ENCODE results near the gene ZNF423.
A peak's percentile ranks its signal among the peaks of the same experiment; 100 is the strongest.

The ZNF423 gene

DNA sequence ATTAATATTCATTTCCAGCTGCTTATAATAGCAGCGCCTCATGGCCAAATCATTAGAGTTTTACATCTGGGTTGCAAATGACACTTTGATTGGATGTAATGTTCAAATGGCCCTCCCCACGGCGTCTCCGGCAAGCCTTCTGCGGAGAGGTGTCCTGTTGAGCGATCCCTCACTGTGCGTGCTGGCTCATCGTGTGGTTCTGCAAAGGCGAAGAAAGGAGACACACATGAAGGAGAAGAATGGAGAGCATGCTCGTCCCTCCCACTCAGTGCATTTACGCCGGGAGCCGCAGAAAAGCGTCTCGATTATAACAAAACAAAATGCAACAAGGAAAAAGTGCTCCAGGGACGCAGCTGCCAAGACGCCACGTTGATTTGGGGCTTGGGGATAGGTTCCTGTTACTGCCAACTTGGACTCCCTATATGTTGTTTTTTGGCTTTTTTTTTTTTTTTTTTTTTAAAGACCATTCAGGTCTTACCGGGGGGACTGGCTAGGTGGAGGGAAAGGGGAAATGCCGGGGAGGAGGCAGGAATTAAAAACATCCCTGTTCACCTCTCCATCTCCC, 364.7 kb downstream of the ZNF423 start:
- no peak for DNase-seq (ENCODE audit: low spot score)

DNA sequence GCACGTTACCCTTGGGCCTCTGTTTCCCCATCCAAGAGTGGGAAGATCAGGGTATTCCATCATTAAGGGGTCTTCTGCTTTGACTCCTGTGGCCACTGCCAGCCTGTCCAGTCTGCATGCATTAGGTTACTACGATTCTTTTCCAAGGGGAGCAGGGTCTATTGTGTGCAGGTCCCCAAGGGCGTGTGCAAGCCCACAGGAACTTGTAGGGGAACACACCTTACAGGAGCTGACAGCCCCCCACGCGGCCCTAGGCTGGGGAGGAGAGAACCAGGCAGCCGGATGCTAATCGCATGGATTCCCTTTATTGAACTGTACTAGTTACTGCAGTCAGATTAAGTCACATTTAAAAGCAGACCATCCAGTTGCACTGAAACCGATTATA, 365.6 kb downstream of the ZNF423 start:
- no peak for DNase-seq (ENCODE audit: low spot score)

GRCh38 chr16:49489686-49490320, 366.1 kb downstream of the ZNF423 start:
- no peak for DNase-seq (ENCODE audit: low spot score)

DNA sequence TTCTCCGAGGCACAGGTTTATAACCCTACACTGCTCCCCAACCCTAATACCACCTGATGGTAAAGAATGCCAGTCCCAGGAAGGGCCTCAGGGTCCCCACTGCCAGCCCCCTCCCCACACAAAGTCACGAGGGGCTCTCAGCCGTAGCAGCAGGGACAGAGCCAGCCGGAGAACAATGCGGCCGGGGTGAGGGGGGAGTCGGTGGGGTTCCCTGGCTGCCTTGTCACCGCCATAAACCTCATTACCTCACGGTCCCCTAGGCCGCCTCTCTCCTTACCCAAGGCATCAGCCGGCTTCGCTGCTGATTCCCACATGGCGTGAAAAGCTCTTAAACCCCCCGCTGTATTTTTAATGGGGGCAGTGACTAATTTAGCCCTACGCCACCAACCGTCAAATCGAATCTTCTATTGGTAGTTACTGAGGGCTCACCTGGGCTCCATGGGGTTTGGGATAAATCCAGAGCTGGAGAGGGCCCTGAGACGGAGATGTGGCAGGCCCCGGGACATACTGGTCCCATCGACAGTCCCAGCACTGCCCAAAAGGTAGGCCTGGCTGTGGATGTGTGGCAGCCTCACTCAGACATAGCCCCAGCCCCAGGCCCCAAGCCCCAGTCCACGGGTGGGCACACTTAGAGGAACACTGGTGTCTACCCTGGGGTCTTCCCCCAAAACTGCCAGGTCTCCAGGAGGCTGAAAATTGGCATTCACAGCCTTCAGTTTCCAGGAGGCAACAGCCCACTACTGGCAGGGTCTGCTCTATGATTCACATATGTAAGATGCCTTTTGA, 367.0 kb downstream of the ZNF423 start:
- no peak for DNase-seq (ENCODE audit: low spot score)

- no peak for DNase-seq (ENCODE audit: low spot score)
These were observed 367.6 kb downstream of the ZNF423 start for GRCh38 chr16:49488336-49488735.

GRCh38 chr16:49487746-49488145, 368.2 kb downstream of the ZNF423 start:
- DNase-seq (ENCODE audit: low spot score), result no peak

- no peak for DNase-seq (ENCODE audit: low spot score)
These were observed 369.5 kb downstream of the ZNF423 start for GRCh38 chr16:49486400-49486799.

DNA sequence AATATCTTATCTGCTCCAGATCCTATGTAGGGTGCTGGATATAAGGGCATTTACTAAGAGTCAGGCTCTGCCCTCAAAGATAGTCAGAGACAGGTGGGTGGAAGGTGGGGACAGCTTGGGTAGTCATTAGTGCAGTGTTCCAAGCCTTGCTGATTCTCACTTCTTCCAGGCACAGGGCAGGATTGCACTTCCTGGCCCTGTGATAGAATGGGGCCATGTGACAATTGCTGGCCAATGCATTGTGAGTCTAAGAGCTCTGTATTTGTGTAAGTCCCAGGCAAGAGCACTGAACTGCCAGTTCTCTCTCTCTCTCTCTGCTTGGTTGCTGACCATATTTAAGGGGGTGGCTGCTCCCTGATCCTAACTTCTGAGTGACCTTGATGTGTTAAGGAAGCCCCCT, 370.2 kb downstream of the ZNF423 start:
- no peak for DNase-seq (ENCODE audit: low spot score)

GRCh38 chr16:49484936-49485335, 371.0 kb downstream of the ZNF423 start:
- DNase-seq (ENCODE audit: low spot score), result no peak

GRCh38 chr16:49484451-49484849, 371.5 kb downstream of the ZNF423 start:
- DNase-seq (ENCODE audit: low spot score), result peak; percentile 67

- DNase-seq (ENCODE audit: low spot score), result no peak
These were observed 372.1 kb downstream of the ZNF423 start for GRCh38 chr16:49483651-49484450.

DNA sequence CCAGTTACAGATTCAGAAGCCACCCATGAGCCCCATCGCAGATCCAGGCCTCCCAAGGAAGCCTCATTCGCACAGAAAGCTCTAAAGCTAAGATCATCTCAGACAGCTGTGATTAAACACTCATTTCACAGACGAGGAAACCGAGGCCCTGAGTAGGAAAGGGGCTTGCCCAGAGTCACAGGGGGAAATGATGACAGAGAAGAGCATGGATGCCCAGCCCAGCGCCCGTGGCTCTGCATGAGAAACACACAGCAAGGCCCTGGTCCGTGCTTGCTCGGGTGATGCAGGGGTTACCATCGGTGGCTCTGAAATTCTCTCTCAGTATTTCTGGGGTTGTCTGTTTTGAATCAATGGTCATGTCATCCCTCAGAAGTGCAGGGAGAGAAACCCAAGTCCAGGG, 372.7 kb downstream of the ZNF423 start:
- DNase-seq (ENCODE audit: low spot score), result no peak

- no peak for DNase-seq (ENCODE audit: low spot score)
These were observed 373.2 kb downstream of the ZNF423 start for GRCh38 chr16:49482690-49483089.

- DNase-seq (ENCODE audit: low spot score), result no peak
These were observed 377.3 kb downstream of the ZNF423 start for GRCh38 chr16:49478616-49479015.

- DNase-seq (ENCODE audit: low spot score), result no peak
These were observed 377.8 kb downstream of the ZNF423 start for GRCh38 chr16:49478107-49478506.

DNA sequence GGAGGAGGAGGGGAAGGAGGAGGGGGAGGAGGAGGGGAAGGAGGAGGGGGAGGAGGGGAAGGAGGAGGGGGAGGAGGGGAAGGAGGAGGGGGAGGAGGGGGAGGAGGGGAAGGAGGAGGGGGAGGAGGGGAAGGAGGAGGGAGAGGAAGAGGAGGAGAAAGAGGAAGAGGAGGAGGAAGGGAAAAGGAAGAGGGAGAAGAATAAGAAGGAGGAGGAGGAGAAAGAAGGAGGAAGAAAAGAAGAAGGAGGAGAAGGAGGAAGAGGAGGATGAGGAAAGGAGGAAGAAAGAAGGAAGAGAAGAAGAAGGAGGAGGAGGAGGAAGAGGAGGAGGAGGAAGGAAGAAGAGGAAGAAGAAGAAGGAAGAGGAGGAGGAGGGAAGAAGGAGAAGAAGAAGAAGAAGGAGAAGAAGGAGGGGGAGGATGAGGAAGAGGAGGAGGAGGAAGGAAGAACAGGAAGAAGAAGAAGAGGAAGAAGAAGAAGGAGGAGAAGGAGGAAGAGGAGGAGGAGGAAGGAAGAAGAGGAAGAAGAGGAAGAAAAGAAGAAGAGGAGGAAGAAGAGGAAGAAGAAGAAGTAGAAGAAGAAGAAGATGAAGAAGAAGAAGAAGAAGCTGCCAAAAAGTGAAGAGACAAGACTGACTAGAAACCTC, 378.5 kb downstream of the ZNF423 start:
- DNase-seq (ENCODE audit: low spot score), result no peak

DNA sequence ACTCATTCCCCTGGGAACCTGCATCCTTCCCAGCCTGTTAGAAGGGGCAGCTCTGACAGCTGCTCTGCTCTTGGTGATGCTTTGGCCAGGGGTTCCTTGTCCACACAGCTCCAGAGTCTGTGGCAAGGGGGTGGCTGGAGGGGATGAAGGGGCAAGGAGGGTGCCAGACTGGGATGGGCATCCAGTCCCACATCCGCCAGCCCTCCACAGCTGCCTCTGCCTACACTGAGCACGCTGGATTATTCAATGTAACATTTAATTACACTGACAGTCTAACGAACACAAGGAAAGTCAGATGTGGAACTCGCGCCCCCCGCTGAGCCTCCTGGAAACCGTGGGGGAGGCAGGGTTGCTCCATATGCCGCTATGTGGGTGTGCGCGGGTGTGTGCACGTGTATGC, 381.2 kb downstream of the ZNF423 start:
- no peak for DNase-seq (ENCODE audit: low spot score)

DNA sequence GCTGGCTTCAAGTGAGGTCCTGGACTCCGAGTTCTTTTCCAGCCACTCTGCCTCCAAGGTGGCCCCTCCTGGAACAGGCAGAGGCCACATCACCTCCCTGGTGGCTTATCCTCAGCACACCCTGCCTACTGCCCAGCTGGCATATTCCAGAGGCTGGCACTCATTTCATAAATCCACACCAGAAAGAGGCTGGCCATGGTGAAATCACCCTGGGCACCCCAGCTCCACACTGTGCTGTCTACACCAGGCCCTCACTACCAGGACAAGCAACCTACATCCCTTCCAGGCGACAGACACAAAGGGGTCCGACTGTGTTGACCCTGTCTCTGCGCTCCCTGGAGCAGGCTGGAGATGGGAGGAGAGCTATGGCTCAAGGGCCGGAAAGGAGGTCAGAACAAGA, 382.1 kb downstream of the ZNF423 start:
- no peak for DNase-seq (ENCODE audit: low spot score)

DNA sequence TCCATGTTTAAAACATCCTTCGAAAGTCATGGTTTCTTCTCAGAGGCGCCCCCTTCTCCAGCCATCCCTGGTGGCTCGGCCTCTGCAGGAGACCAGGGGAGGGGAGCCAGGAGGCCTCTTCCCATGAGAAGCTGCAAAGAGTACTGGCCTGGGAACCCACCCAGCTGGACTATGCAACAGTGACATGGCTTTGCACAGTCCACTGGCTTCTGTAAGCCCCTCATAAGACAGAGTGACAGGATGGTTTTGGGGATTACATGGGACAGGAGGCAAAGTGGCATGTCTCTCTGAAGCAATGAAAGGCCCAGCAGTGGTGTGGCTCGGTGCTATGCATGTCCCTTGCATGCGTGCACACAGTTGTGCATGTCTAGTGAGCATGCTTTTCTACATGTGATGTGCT, 382.8 kb downstream of the ZNF423 start:
- DNase-seq (ENCODE audit: low spot score), result no peak

GRCh38 chr16:49472598-49472997, 383.3 kb downstream of the ZNF423 start:
- no peak for DNase-seq (ENCODE audit: low spot score)

DNA sequence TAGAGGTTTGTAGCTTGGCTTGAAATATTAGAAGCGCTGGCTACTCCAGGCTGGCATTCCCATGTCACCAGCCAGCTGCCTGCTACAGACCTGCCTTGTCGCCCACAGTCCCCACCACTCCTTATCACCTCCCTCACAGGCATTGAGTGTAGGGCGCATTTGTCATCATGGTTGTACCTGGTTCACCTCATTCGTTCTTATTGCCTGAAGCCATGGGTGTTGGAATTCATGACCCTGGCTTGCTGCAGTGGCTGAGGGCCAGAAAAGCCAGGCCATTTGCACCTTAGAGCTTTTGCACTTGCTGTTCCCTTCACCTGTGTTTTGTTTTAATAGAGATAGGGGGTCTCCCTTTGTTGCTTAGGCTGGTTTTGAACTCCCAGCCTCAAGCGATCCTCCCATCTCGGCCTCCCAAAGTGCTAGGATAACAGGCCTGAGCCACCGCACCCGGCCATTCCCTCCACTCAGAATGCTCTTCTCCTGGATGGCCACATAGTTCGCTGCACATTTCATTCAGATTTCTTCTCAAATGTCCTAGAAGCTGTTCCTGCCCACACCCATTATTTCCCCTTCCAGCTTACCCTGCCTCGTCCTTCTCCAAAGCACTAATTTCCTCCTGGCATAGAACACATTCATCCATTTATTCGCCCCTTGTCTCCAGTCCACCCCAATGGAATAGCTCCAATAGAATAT, 384.7 kb downstream of the ZNF423 start:
- no peak for DNase-seq (ENCODE audit: low spot score)

Measured in AG20443 (cell line).